Measurements from ENCODE around the gene GSG1L.
"Not testable (repeated sequence)": the region's sequence is repeated elsewhere in the genome, so short reads cannot be mapped to it uniquely, and the experiment has no call there.

GSG1L gene

DNA sequence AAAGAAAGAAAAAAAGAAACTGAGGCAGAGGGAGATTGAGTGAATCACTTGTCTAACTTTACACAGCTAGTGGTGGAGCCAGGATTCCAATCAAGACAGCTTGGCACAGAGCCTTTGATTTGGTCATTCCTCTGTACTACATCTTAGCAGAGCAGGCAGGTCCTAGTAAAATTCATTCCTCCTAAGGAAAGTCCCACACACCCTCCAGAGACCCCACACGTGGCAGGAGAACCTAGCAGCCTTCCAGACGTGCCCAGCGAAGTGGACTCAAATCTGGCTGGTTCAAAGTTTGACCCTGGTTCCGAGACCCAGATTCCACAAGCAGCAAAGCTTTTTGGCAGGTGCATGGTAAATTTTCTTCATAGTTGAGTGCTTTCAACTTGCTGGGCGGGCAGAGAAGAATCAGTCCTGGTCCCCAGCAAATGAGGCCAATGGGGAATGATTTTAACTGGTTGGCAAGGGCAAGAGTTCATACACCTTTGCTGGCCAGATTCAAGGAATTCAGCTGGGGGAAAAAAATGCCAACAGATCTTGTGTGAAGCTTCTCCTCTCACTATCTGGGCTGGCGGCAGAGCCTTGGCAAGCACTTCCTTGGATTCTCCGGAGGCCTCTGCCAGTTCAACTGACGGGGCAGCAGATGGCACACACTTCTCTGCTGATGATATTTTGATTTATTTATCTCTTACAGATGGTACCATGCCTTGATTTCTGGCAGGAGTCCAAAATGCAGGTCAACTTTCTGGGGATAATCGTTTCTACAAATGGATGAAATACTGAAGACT lies 82.4 kb downstream of the GSG1L start:
- DNase-seq (ENCODE audit: low spot score) = no peak

DNA sequence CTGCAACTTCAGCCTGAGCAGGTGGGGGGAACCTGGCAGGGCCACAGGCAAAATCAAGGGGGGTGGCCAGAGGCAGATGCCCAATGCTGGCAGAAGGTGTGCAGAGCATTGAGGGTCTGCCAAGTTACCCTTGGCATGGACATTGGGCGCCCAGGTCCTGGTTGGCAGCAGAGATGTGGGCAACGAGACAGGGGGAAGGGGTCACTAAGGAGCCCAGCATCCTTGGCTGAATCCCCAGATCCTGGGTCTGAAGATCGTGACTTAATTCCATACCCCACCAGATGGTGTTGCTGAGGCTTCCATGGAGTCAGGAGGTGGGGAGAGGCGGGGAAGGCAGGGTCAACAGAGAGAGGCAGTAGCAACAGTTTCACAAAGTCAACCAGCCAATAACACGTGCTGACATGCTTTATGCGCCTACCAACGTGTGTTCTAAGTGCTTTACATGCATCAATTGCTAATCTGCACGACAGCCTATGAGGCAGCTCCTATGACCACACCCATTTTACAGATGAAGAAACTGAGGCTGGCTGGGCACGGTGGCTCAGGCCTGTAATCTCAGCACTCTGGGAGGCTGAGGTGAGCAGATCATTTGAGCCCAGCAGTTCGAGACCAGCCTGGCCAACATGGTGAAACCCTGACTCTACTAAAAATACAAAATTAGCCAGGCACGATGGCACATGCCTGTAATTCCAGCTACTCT lies 83.3 kb downstream of the GSG1L start:
- no peak for DNase-seq (ENCODE audit: low spot score)

DNA sequence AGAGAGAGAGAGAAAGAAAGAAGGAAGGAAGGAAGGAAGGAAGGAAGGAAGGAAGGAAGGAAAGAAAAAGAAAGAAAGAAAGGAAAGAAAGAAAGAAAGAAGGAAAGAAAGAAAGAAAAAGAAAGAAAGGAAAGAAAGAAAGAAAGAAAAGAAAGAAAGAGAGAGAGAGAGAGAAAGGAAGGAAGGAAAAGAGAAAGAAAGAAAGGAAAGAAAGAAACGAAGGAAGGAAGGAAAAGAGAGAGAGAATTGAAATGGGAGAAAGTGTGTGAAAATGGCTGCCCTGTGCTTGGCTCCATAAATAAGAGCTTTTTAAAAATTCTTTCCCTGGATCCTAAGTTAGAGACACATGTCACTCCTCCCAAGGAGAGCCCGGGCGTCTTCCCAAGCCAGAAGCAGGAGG lies 83.8 kb downstream of the GSG1L start:
- DNase-seq (ENCODE audit: low spot score) = not testable (repeated sequence)

GRCh38 chr16:27978876-27979275 lies 84.6 kb downstream of the GSG1L start:
- DNase-seq (ENCODE audit: low spot score) = no peak

- peak; percentile 57 for DNase-seq (ENCODE audit: low spot score)
Observed at GRCh38 chr16:27977966-27978365, 85.5 kb downstream of the GSG1L start.

GRCh38 chr16:27976990-27977389 lies 86.5 kb downstream of the GSG1L start:
- no peak for DNase-seq (ENCODE audit: low spot score)

DNA sequence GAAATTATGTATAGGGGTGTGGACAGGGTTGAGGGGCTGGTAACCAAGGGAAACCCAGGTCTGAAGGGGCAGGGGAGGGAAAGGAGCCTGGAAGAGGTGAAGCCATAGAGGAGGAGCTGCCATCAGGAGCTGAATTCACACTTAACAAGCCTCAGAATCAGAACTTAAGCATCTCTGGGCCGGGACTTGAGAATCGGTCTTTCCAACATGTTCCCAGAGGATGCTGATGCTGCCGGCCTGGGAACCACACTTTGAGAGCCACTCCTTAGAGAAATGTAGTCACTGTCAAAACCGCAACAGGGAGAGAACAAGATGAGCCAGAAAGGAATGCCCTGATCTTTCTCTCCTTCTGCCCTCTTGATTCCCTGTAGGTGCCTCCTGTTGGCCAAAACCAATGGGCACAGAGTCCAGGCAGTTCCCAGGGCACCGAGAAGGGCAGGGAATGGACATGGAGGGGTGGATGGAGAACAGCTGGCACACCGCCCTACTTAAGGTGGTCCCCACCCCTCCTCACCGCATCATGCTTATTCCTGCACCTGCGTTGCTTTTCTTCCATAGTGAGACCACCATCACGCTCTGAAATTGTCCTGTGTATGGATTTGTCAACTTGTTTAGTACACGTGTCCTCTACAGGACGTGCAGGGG lies 88.5 kb downstream of the GSG1L start:
- DNase-seq (ENCODE audit: low spot score) = no peak

DNA sequence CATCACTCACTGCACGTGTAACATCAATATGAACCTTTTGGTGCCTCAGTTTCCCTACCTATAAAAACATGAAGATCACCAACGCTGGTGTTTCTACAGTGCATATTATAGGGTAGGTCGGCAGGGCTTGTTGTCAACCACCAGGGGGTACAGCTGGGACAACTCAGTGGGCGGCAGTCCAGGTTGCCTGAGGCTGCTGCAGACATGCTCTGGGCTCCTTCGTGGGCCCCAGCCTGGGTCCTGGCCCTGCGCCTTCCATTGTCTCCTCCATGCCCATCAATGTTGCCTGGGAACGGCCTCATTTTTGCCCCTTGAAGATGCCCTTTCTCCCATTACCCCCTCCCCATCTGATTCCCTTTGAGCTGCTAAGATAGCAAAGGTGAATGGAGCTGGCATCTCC lies 89.8 kb downstream of the GSG1L start:
- no peak for DNase-seq (ENCODE audit: low spot score)

GRCh38 chr16:27972500-27972899 lies 91.0 kb downstream of the GSG1L start:
- peak; percentile 43 for DNase-seq (ENCODE audit: low spot score)

GRCh38 chr16:27969574-27969973 lies 93.9 kb downstream of the GSG1L start:
- DNase-seq (ENCODE audit: low spot score) = no peak

GRCh38 chr16:27967169-27967568 lies 96.3 kb downstream of the GSG1L start:
- DNase-seq (ENCODE audit: low spot score) = no peak

GRCh38 chr16:27966756-27967155 lies 96.8 kb downstream of the GSG1L start:
- DNase-seq (ENCODE audit: low spot score) = no peak

- no peak for DNase-seq (ENCODE audit: low spot score)
Observed at GRCh38 chr16:27965801-27966200, 97.7 kb downstream of the GSG1L start.

DNA sequence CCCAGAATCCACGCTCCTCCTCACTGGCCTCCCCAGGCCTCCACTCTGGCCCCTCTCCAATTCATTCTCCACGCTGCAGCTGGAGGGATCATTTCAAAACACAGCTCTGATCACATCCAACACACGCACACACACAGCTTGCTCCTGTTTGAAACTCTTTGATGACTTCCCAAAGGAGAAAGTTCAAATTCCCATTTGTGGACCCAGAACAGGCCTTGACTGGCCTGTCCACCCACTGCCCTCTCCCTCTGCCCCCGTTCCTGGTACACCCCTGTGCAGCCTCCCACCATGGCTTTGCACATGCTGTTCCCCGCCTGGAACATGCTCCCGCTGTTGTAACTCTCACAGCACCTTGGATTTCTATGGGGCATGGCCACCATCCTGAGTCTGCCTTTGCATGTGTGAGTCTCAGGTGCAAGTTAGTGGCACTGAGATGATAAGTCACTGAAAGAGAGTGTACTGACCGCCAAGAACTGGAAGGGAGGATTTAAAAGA lies 100.0 kb downstream of the GSG1L start:
- DNase-seq (ENCODE audit: low spot score) = no peak

DNA sequence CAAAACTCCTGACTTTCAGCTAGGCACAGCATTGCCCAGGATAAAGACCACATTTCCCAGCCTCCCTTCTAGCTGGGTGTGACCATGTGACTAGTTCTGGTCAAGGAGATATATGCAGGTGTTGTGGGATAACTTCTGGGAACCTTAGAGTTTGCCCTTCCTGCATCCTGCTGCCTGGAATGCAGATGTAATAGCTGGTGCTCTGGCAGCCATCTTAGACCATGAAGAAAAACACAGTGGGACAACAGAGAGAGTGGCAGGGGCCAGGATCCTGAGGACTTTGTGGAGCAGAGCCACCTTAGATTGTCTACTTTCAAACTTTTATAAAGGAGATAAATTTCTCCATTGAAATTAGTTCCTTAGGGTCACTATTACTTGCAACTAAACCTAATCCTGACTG lies 101.3 kb downstream of the GSG1L start:
- DNase-seq (ENCODE audit: low spot score) = no peak

GRCh38 chr16:27961296-27961620 lies 102.3 kb downstream of the GSG1L start:
- no peak for DNase-seq (ENCODE audit: low spot score)

GRCh38 chr16:27960619-27961295 lies 102.8 kb downstream of the GSG1L start:
- DNase-seq (ENCODE audit: low spot score) = no peak

GRCh38 chr16:27959914-27960313 lies 103.6 kb downstream of the GSG1L start:
- no peak for DNase-seq (ENCODE audit: low spot score)

GRCh38 chr16:27954191-27954590 lies 109.3 kb downstream of the GSG1L start:
- DNase-seq (ENCODE audit: low spot score) = no peak

GRCh38 chr16:27952811-27953210 lies 110.7 kb downstream of the GSG1L start:
- DNase-seq (ENCODE audit: low spot score) = no peak

DNA sequence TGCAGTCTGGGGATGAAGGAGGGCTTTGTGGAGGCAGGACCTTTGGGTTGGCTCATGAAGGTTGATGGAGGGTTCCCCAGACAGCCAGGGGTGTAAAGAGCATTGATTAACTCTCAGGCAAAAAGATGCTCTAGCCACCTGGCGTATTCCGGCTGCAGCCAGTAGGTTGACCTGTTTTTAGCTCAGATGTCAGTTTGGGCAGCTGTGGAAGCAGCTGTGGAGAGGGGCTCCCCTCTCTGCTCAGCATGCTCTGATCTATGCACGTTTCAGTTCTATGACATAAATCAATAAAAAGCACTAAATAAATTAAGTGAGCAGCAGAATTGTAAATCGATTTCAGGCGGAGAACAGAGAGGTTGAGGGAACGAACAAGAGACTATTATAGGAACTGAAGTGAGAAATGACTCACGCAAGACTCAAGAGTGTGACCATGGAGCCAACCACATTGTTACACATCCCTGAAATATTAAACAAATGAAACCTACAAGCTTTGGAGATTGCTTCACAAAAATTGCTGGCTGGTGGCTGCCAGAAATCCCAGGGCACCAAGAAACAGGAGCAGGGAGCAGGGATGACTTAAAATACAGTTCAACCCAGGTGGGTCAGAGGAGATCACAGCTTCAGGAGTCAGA lies 111.9 kb downstream of the GSG1L start:
- peak; percentile 51 for DNase-seq (ENCODE audit: low spot score)
